ENCODE results near the gene APBB2.

The APBB2 gene

DNA sequence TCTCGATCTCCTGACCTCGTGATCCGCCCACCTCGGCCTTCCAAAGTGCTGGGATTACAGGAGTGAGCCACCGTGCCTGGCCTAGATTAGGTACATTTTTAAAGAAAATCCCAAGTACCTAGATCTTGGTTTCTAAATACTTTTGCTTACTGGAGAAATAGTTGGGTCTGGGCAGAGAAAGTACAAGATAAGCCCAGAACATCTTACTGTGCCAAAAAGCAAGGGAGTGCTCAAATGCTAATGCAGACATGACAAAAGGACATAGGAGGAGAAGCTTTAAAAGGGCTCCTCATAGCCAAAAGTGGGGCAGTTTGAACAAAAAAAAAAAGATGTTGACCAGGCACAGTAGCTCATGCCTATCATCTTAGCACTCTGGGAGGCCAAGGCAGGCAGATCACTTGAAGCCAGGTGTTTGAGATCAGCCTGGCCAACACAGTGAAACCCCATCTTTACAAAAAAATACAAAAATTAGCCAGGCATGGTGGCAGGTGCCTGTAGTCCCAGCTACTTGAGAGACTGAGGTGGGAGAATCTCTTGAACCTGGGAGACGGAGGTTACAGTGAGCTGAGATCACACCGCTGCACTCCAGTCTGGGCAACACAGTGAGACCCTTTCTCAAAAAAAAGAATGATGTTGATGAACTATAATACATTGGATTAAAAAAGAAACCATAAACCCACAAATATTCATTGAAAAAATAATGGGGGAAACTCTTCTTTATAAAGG is 107.5 kb downstream of the APBB2 start:
- DNase-seq (ENCODE audit: low read depth in 4 of 4, low spot score in 1 of 4): no peak

DNA sequence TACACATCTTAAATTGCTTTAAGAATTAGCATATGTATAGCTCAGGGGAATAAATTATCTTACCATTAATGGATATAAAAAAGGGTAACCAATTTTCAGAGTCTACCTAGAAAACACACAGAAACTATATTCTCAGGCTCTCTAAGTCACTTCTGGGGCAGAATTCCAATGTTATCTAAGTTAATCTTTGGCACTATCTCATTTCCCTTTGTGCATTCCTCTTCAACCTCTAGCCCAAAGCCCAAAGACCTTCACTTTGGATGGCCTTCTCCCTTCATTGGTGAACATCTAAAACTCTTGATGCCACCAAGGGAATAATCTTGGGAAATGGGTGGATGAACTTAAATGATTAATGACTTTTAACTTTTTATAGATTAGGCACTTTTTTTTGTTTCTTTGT is 108.3 kb downstream of the APBB2 start:
- no peak for DNase-seq (ENCODE audit: low read depth in 4 of 4, low spot score in 1 of 4)

DNA sequence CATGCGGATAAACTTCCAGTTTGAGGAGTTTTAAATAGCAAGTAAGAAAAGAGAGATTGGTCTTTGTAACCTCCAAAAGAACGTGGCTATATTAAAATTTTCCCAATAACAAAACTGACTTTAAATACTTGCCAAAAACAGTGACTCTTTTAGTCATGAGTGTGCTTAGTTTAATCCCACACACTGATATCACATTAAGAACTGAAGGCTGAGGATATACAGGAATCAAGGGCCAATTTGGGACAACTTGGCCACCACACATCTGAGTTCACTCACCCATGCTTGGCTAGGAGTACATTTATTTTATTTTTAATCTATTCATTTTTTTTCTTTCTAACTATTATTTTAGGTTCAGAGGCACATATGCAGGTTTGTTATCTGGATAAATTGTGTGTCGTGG is 110.2 kb downstream of the APBB2 start:
- no peak for DNase-seq (ENCODE audit: low read depth in 4 of 4, low spot score in 1 of 4)

DNA sequence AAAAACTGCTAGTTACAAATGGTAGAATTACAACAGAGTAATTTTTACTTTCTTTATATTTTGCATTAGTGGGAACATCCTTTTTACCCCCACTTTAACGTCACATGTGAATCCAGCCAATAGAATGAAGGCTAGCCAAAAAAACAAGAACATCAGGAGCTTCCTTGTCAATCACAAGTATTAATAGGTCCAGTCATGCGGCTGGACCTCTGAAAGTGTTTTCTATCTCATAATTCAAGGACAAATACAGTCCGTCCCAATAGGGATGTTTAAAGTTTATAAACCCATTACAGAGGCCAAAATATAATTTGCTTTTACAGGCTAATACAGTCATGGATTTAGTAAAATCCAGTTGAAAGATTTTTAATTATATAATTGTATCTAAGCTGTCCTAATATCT is 110.7 kb downstream of the APBB2 start:
- no peak for DNase-seq (ENCODE audit: low read depth in 4 of 4, low spot score in 1 of 4)

DNA sequence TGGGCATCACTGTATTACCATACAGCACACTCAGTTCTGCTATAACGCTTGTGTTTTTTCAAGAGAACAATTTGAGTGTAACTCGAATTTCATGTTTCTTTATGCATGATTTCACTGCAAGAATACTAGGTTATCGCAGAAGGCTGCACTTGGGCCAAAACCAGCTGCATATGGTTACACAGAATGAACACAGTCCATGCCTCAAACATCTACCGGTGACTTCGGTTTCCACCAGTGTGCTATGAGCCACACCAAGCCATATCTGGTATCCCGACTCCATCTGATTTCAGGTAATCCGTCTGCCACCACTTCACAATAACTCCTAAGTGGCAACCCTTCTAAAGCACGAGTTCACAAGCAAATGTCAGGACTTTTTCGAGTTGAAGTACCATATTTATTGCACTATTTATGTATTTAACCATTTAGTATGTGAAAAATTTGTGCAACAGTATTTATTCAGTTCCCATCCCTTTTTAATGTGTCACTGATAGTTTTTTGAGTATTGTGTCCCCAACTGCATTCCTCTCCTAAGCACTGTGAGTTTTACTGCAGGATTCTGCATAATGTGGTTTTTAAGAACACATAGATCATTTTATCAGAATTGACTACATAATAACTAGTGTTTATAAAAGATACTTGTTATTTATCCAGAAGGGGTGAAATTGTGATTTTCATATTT is 111.8 kb downstream of the APBB2 start:
- DNase-seq (ENCODE audit: low read depth in 4 of 4, low spot score in 1 of 4): no peak

DNA sequence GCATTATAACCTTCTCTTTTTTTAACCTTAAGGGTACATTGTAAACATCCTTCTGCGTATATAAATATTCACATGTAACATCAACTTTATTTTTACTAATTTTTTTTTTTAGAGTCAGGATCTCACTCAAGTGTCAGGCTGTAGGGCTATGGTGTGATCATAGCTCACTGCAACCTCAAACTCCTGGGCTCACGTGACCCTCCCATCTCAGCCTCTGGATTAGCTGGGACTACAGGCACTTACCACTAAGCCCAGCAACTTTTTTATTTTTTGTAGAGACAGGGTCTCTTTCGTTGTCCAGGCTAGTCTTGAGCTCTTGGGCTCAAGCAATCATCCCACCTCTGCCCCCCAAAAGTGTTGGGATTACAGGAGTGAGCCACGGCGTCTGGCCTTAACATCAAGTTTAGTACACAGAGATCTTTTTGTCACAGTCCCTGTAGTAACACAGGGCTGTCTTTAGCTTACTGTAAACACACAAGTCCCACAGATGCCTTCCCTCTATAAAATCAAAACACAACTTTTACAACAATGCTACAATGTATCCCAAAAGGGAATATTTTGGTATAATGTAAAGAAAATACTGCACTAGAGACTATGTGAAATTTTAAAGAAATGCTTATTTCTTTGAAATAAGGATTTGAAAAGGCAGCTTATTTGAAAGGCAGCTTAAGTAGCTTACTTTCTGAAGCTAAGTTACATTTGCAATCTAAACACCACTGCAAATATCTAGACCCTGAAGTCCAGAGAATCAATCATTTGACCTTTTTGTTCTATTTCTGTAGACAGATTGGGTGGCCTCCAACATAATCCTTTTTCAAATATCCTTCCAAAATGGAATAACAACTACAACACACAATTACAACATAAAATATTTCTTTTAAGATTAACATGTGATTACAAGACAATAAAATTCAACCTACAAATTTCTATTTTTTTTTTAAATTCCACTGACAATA is 116.0 kb downstream of the APBB2 start:
- no peak for DNase-seq (ENCODE audit: low read depth in 4 of 4, low spot score in 1 of 4)

DNA sequence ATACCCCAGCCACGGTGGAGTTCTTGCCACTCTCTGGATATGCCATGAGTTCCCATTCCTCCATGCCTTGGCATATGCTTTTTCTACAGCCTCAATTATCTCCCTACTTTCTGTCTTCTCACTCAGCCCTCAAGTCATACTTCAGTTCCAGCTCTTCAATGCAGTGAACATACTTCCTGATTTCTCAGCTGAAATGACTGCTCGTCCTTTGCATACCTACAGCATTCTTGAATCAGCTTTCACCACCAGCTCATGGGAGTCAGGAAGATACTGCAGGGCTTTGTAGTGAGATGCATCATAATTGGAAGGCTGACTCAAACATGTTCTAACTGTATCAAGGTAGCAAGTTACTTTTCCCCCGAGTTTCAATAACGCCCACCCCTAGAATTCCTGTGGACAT is 118.4 kb downstream of the APBB2 start:
- DNase-seq (ENCODE audit: low read depth in 4 of 4, low spot score in 1 of 4): no peak

DNA sequence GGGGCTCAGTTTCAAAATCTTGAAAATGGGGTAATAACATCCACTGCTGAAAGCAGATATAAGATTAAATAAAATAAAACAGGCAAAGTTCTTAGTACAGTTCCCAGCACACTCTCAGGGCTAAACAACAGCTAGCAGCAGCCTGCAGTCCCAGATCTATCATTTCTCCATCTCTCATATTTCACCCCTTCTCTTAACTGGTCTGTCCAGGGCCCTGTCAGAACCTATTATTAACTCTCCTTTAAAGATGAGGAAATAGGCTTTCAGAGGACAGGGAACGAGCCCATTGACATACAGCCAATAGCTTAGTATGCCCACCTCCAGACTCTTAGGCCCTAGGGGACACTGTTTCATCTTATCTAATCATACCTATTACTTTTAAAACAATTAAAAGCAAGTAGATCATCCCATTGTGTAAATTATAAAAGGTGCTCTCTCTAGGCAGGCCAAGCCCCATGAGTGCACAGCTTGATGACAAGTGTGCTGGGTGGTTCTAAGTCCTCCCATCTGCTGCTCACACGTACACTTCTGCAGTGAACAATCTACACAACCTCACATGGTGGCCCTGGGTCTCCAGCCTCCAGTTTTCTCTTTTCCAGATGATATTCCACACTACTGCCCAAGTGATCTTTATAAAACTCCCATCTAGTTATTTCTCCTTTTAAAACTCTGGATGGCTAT is 119.0 kb downstream of the APBB2 start:
- DNase-seq (ENCODE audit: low read depth in 4 of 4, low spot score in 1 of 4): no peak

DNA sequence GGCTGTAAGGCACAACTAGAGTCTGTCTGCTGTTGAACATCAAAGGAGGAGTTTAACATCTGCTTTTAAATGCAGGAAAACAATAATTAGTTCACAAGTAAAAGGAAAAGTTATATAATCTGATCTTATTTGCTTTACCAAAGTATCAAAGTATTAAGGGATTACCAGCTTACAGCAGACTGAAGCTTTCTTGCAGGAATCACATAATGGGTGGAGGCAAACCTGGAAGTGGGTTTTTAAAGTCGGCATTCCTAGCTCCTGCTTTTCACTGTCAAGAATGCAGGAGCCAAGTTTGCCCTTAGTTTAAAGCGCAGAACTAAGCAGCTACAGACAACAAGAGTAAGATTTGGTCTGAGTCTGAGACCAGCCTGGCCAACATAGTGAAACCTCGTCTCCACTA is 122.2 kb downstream of the APBB2 start:
- DNase-seq (ENCODE audit: low read depth in 4 of 4, low spot score in 1 of 4): no peak

DNA sequence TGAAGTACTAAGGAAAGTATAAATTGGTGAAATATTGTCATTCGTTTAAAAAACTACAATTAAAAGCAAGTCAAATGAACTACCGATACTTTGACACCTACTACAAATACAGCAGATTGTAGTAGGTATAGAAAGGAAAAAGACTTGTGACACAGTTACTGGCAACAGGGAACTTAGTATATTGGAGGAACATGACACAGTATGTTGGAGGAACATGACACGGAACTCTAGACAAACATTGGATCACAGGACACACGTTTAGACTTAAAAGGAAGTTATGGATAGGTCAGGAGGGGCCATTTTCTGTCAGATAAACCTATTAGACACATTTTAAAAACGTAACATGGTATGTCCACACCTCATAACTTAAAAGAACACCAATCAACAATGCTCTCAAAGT is 132.5 kb downstream of the APBB2 start:
- no peak for DNase-seq (ENCODE audit: low read depth in 4 of 4, low spot score in 1 of 4)

DNA sequence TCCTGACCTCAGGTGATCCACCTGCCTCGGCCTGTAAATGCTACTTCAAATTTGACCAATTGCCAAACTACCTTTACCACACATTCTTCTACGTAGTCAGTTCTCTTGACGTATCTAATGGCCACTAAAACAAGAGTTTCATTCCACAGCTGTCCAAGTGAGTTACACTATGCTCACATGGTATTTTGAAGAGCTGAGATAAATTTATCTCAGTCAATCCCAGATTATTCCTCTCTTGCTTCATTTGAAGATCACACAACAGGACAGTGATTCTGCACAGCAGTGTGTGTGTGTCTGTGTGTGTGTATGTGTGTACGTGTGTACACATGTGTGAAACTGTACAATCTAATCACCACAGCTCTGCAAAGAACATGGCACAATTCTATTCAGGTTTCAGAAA is 133.4 kb downstream of the APBB2 start:
- no peak for DNase-seq (ENCODE audit: low read depth in 4 of 4, low spot score in 1 of 4)

DNA sequence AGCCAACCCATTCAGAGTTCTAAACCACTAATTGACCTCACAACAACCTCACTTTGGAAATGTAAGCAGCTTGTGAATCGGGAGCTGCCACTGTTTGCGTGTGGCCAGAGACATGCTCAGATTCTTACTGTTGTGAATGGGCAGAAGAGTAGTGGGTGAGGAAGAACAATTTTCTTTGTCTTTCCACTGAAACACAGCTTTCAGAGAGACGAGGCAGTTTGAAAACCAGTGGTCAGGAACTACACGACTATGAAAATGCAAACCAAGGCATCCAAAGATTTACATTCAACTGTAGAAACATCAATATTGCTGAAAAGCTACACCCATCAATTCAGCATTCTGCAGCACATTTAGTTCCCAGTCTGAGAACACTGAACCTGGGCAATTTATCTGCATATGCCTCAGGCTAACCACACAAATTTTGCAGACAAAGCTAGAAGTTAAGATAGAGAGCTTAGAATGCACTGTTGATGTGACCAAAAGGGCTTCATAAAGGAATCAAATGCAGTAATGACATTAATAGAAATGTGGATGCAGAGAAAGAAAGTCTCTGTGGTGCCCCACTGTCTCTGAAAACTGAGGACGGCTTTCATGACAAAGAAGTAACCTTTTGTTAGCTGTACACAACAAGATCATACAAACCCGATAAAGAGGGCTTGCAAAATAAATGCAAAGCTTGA is 134.3 kb downstream of the APBB2 start:
- DNase-seq (ENCODE audit: low read depth in 4 of 4, low spot score in 1 of 4): no peak

DNA sequence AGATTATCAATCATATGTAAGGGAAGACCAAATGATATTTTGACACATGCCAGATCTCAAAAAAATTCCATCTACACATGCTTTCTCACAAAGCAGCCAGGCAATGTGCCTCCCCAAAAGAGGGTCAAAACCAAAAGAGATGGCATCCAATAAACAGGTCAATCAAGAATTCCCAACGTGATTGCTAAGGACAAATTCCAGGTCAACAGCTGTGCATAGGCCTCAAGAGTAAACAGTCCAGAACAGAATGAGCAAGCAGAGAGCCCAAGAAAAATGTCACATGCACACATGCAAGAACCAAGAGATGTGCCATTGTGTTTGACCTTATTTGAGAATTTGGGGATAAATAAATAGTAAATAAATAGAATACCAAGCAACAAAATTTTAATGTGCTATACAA is 136.7 kb downstream of the APBB2 start:
- DNase-seq (ENCODE audit: low read depth in 4 of 4, low spot score in 1 of 4): no peak

DNA sequence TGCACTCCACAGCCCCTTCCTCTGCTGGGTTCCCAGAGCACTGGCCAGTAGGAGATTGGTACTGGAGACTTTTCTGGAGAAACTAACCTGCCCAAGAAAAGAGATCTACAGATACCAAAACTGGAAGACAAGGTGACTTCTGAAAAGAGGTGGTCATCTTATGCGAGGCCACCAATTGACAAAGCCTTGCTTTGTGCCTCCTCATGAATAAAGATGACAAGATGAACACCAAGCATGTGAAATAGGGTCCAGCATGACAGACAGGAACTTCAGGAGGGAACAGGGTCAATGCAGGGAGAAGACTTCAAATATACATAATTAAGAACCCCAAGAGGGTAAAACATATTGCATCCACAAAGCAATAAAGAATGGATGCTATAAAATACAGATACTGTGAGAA is 137.9 kb downstream of the APBB2 start:
- no peak for DNase-seq (ENCODE audit: low read depth in 4 of 4, low spot score in 1 of 4)

DNA sequence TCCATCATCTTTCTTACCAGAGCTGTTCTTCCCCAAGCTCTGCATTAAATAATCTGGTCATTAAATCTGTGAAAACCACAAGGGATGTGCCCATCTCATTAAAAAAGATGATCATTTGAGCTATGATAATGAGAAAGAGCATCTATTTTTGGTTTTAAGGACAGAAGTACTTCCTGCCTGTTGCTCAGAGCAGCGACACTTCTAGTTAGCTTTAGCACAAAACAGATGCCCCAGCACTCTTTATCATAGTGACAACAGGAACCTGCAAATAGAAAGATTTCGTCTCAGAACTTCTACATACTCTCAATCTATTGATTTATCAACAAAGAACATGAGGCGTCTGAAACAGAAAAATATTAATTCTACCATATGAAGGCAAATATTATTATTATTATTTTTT is 140.1 kb downstream of the APBB2 start:
- no peak for DNase-seq (ENCODE audit: low read depth in 4 of 4, low spot score in 1 of 4)

DNA sequence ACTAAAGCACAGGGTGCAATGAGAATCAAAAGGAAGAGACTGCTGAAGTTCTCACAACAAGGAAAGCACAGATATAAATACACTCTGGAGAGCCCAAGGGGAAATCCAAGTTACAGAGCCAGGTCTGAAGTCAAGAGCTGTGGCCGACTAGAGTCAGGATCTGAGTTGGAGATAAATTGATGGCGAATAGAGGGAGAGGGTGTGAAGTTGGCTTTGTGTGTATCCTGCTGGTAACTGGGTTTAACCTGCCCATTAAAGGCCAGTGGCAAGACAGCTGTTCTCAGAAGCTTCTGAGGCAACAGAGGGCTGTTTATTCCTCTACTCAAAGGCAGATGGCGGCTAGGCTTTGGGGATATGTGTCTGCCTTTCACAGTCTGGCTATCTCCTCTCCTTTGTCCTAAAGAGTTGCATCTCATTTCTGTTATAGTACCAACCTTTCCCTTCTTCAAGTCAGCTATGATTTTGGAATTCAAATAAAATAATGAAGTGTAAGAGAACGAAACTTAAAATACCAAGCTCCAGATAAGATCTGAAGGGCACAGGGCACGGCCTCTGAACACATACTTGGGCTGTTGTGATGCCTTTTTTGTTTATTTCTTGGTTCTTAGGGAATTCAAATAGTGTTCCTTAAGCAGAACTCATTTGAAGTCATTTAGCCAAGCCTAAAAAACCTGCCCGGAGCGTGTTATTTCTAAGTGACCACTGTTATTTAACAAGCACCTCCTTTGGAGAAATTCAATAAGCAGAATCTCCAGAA is 142.1 kb downstream of the APBB2 start:
- DNase-seq (ENCODE audit: low read depth in 4 of 4, low spot score in 1 of 4): no peak

DNA sequence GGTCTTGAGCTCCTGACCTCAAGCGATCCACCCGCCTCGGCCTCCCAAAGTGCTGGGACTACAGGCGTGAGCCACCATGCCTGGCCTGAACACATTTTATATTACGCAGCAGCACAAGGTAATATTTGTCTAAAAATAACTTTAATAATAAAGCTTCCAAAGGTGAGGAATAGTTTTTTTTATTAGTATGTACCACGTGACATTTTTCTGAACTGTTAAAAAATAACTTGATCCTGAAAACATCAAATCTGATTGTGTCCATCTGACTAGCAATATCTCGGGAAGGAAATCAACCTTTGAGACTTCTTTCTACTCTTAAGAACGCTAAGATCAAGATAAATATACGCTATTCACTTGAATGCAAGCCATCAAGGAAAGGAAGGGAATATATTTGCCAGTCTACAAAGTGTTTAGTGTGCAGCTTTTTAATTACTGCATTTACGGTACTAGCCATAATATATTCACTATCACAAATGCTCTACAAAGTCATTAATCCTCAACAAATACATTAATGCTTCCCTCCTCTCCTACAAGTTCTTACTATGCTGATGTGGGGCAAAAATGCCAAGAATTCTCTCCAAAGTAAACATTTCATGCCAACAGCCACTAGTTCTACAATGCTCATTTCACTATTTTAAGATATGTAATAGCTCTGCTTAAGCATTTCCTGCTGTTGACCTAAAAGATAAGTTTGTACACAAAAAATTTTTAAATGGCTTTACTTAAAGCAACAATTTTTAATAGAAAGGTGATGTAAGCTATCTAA is 143.6 kb downstream of the APBB2 start:
- DNase-seq (ENCODE audit: low read depth in 4 of 4, low spot score in 1 of 4): no peak

DNA sequence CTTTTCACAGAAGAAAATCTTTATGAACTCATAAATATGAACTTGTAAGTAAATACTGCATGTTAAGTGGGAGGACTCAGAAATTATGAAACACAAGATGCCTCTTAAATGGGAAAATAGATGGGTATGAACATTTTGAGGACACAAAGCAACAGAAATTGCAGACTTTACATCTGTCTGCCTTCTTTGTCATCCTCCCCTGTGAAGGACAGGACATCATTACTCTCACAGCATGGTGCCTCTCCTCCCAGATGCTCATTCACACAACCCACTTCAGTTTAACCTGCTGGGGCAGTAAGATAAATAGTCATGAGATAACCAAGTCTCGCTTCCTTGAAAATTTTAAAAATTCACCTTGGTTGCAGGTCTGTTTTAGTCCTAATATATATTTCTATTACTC is 144.5 kb downstream of the APBB2 start:
- DNase-seq (ENCODE audit: low read depth in 4 of 4, low spot score in 1 of 4): no peak

DNA sequence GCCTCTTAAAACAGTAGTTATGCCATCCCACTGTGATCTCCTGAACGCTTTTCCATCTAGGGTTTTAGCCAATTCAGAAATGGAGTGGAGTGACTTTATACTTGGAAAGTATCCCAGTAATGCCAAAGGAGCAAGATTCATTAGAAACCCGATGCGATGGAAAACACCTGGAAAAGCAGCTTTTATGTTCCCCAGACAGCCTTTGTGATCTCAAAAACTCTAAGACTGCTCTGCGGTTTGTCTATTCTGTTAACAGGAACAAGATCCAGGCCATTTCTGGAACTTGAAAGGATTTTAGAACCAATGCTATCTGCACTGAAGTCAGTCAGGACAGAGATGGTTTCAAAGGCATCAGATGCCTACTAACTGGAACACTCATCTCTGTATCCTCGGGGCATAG is 145.1 kb downstream of the APBB2 start:
- no peak for DNase-seq (ENCODE audit: low read depth in 4 of 4, low spot score in 1 of 4)
